ENCODE data around the gene FAM193B.
A peak's percentile ranks its signal among the peaks of the same experiment; 100 is the strongest.

FAM193B gene

DNA sequence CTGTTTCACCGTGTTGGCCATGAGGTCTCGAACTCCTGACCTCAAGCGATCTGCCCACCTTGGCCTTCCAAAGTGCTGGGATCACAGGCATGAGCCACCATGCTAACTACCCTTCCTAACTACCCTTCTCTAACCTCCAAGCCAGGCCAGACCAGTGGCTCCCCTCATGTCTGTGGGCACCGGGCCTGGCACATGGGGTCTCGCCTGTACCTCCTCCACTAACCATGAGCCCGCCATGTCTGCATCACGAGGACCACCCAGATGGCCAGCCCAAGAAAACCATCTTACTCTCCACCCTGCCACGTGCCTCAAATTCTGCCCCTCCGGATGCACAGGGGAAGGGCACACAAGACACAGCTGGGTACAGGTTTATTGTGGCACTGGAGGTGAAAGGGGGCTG is 71.3 kb downstream of the FAM193B start:
- DNase-seq, result no peak

DNA sequence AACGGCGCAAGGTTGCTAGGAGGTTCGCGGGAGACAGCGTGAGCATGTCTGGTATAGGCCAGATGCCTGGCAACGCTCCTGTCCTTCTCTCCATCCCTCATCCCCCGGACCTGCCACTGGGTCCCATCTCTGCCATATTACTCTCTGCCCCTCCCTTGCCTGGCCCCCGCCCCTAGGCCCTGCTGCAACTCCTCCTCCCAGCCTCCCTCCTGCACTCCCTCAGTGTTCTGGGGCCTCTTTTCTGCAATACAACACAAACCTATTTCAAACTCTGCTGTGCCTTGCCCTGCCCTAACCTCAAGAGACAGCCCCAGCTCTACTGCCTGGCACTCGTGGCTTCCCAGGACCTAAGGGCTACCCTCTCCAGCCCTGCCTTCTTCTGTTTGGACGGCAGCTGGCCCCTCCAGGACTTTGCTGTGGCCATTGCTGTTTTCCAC is 72.0 kb downstream of the FAM193B start:
- no peak for DNase-seq

DNA sequence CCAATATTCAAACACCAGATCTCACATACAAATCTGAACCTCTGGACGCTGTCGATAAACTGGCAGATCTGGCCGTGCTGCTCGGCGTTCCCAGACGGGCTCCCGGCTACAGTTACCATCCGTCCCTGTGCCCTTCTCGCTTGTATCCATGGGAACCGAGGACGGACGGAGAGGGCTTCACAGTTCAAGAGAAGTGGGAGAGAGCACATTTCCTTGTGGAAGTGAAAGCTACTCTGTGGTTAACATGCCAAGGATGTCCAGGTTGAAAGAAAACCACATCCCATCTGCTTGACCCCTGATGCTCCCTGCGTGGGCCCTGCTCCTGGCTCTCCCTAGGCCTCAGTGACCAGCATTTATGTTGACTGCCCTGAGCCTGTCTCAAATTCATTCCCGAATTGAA is 74.6 kb downstream of the FAM193B start:
- no peak for DNase-seq

DNA sequence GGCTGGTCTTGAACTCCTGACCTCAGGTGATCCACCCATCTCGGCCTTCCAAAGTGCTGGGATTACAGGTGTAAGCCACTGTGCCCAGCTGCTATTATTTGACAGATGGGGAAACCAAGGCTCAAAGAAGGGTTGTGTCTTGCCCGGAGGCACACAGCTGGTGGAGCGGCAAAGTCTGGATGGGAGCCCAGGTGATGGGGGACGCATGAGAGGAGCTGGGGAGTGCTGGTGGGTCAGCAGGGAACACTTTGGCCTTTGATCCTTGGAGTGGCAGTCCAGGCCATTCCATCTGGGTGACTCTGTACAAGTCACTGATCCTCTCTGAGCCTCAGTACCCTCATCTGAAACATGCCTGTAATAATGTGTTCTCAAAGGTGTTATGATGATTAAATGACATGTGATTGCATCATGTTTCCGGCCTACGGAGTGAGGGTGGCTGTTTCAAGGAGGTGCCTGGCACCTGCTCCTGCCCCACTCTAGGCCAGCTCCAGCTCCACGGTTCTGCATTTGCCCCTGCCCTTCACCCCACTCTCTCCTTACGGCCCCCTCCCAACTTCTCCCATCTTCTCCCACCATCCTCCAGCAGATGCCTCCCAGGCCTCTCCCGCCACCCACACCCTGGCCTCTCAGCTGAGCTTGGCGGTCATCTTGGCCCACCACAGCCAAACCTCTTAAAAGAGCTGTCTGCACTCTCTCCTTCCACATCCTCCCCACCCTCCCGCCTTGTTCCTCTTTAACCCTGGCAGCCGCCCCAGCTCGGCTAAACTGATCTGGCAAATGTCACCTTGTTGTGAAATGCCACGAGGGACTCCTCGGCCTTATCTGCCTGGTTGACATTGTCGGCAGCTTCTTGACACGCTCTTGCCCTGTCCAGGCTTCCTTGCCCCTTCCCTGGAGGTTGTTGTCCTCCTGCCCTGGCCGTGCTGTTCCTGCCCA is 75.4 kb downstream of the FAM193B start:
- DNase-seq, result peak; percentile 65

DNA sequence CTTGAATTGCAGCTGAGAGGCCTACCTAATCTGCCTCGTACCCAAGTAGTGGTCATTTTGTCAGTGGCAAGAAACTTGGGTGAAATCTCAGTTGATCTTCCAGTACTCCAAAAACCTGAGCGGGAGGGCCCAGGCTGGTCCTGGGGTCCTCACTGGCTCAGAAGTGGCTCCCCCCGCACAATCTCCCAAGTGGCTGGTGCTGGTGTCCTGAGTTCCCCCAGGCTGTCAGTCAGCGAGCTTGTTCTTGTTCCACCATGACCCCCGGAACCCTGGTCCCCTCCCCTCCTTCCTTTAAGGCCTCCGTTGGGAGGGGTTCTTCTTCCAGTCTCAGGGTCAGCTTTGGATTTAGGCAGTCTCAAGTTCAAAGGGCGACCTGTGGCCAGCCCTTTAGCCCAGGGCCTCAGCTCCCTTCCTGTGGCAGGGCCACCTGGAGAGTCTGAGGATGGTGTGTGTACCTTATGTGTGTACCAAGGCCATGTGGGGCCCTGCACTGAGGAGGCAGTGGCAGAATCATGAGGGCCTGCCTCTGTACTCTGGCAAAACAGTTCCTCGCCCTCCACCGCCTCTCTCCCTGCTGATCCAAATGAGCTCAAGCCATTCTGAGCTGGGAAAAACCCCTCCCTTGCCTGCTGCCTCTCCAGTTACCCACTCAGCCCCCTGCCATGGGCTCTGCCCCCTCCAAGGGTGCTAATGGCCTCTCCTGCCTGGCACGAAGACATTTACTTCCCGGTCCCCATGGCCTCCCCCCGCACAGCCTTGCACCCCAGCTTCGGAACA is 76.5 kb downstream of the FAM193B start:
- DNase-seq, result no peak

DNA sequence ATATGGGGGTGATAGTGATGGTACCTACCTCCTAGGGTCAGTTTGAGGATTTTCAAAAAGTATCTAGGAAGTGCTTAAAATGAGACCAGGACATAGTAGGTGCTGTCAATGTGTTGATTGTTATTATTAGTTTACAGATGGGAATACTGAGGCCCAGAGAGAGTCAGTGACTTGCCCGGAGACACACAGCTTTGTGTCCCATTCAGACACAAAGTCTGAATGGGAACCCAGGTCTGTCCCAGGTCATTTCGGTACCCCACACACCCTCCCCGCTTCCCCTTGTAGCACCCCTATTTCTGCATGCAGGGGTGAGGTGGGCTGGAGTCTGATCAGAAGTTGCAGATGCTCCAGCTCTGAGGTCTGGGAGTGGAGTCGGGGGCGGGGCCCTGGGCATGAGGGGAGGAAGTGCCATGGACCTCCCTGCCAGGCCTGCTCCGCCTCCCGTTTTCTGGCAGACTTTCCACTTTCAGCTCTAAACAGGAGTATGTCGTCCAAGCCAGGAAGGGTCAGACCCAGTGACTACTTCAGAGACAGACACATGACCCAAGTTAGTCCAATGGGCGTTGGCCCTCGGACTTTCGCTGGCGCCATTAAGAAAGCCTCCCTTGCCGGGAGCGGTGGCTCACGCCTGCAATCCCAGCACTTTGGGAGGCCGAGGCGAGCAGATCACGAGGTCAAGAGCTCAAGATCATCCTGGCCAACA is 77.7 kb downstream of the FAM193B start:
- DNase-seq, result no peak

DNA sequence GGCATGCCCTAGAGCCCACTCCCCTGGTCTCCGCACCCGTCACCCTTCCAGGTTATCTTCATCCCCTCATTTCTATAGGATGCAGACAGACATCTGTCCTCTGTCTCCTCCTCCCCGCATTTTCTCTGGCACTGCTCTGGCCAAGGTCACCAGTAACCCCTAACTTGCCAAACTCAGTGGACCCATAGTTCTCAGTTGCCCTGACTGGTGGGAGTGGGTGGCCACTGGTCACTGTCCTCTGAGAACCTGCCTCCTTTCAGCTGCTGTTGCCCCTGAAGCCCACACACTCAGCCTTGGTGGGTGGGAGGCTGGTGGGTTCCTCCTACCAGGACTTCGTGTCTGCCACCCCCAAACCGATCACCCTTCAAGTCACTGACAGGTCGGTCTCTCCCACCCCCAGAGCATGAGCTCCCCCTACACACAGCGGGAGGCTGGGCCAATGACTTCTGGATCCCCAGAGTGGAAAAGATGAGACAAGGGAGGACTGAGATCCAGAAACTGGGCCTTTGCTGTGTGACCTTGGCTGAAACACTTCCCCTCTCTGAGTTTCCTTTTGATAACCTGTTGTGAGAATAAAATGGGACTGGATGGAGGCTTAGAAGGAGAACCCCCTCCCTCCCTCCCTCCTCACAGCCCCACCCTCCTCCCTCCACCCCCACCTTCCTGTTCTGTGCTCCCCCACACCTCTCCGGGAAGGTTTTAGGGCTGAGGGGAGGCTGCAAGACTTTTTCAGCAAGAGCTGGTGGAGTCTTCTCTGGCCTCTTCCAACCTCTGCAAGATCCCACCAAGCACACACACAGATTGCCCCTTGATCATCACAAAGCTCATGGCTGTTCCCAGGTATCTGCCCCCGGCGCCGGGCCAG is 78.6 kb downstream of the FAM193B start:
- DNase-seq, result no peak

DNA sequence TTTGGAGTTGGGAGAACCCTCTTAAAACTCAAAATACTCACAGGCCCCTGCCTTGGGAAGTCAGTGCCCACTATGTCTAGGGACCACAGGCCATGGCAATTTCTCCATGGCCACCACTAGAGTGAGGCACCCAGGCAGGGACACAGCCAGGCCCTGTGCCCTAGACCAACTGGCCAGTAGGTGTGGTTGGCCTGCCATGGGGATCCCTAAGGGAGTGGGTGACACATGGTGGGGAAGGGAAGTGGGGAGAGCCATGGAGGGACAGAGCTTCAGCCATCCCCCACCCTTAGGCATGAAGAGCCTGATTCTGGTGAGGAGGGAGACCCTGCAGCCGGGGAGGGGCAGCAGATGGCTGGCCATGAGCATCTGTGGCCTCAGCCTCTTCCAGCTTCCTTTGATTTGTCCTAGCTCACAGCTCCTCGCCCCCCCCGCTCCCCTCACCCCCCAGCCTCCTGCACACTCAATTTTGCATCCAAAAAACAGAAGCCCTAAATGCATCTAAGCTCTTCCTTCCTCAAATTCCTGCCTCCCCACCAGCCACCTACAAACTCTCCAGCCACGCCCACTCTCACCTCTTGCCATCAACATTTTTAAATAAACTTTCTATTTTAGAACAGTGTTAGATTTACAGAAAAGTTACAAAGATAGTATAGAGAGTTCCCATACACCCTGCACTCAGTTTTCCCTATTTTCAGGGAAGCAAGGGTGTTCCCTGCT is 79.4 kb downstream of the FAM193B start:
- no peak for DNase-seq

DNA sequence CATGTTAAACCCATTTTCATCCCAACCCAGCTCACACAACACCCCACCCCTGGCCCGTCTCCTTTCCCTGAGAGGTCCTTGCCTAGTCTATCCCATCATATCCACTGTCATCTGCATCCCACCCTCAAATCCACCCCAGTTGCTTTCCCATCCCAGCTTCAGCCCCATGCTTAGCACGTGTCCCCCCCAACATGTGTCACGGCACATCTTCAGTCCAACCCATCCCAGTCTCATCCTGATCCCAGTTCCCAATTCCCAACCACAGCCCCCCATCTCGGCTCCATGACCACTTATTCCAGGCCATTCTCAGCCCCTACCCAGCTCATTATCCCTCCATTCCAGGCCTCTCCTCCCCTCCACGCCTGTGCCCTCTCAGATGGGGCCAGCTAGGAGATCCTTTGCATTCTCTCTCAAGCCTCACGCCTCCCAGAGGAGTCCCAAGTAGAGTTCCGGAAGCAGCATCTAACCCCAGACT is 80.3 kb downstream of the FAM193B start:
- no peak for DNase-seq

DNA sequence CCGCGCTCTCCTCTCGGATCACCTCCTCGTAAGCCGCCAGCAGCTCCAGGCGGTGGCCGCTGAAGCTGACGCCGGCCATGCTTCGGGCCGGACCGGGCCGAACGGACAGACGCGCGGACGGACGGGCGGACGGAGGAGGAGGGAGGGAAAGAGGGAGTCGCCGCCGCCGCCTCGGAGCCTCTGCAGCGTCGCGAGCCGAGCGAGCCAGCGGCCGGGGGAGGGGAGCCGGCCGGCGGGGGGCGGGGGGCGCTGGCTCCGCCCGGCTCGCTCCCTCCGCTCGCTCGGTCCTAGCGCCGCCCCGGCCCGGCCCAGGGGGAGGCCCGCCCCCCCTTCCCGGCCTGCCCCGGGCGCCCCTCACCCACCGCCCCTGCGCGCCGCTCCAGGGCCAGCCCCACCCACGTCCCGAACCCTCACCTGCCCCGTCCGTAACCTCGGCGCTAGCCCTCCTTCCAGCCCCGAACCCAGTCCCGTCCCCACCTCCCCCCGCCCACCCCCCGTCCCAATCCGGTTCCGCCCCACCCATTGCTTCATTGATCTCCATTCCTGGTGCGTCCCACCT is 80.8 kb downstream of the FAM193B start, which contains the start of gene DBN1:
Gene DBN1, minus strand, starts transcription at position 192 of the 559 bp plus-strand sequence. Its CDS starts 113 bp downstream, at position 79.
- no peak for DNase-seq

DNA sequence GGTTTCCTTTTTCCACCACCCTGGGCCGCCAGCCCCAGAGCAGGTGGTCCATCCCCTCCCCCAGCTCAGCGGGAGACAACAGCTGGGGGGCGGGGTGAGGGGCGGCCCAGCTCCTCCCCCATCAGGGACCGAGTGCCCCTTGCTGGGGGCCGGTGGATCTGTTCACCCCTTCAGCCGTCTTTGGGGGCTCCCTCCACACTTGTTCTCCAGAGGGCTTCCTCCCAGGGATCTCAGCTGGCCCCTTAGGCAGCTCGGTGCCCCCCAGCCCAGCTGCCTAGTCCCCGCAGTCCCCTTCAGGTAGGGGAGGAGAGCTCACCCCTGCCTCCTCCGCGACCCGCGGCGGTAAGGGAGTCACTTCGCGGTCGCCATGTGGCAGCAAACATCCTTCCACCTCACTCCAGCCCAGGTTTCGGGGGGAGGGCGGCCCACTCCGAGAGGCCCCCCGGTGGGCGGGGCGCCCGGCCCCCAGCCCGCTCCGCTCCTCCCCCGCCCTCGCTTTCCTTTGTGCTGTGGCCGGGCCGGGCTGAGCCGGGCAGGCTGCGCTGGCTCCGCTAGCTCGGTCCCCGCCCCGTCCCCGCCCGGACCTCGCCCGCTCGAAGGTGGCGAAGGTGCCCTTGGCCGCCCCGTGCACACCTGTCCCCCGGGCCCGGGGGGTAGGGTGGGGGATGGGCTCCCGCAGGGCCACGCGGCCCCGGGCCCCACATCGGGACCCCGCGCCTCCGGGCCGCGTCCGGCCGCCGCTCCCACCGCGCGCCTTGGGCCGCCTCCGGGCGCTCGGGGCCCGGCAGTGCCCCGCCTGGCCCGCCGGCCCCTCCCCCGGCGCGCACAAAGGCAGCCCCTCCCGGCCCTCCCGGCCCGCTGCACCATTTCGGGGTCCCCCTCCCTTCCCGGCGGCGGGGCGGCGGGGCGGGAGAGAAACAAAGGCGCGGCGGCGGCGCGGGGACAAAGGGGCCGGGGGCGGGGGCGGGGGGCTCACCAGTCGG is 81.6 kb downstream of the FAM193B start:
- peak; percentile 49 for DNase-seq

DNA sequence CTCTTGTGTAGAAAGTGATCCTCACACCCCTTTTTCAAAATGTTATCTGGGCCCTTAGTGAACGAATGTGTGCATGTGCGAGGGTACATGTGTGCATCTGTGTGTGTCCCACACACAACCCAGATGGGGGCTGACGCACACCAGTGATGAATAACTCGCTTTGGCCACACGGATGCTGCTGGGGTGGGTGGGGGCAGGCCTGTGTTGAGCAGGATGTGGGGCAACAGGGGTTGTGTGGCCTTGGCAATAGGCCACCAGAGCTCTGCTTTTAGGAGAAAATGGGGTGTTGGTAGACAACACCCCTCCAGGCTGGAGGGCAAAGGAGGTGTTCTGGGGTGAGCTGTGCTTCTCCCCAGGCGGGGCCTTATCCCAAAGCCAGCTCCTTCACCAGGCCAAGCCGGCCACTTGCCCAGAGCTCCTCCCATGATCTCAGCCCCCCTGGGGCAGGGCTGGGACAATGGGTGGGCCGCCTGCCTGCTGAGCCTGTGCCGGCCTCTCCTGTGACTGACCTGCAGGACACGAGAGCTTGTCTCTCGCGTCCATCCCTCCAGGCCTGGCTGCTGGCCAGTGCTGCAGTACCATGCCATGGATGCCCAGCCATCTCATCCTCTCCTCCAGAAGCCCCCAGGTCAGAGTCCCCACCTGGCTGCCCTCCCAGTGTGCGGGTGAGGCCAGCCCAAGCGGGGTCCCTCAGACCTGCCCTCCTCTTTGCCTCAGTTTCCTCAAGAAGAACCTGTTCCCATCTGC is 82.6 kb downstream of the FAM193B start:
- DNase-seq, result no peak

DNA sequence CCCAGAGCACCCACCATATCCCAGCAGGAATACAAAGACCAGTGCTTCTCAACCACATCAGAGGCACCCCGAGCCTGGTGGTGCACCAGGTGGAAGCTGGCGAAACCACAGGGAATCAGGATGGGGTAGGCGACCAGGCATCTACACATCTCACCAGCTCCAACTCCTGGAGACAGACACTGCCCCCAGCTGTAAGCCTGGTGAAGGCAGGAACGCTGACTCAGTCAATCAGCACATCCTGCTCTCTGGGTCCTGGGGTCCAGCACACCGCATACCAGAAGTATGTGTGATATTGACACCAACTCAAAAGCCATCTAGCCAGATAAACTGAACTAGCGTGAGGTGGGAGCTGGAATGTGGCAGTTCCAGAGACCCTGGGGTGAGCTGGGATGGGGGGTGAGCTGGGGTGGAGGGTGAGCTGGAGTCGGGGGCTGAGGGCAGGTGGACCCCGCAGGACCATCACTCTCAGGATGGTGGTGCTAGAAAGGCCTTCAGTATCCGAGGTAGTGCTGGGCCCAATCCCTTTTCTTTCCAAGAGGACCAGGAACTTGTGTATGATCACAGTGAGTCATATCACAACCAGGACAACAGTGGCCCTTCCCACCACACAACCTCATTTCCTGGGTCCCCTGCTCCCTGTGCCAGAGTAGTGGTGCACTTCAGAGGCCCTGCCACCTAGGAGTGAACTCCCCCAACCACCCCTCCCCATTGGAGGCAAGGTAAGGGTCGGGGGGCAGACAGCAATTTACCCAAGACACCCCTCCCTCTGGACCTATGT is 83.4 kb downstream of the FAM193B start:
- no peak for DNase-seq

Data from activated CD4-positive, alpha-beta T cell treated with anti-CD3 and anti-CD28 coated beads, Interleukin-10, Interleukin-2, amounts not matched to agents 100 ng/mL and 50 ng/mL, durations not matched to agents 16 hours and 8 hours (primary cell).